Endothelial cell of umbilical vein (primary cell): ENCODE measurements around the gene ASMT. TPM values are rescaled to one million over a fixed set of nuclear protein-coding genes. Genes with fewer than 3 reads are reported as not detected.

ENCODE experiments used
- BruUV-seq: library from RNA; stranded (reverse); fragments of 400-500 nt; replicated peaks from 2 replicates; lab custom pipeline; 2021; lab: Mats Ljungman, UMichigan
- CTCF ChIA-PET: fragments of 300-600, 350-600 bp; sonication (Branson Sonifier 250); formaldehyde crosslinking; loops from one replicate; lab custom pipeline; 2021; ENCODE audit warnings: antibody characterized with exemption, inconsistent platforms; lab: Charles Lee
- POLR2A ChIA-PET: fragments of 300-600, 350-600 bp; sonication (Branson Sonifier 250); formaldehyde crosslinking; loops from one replicate; lab custom pipeline; 2021; ENCODE audit warnings: antibody characterized with exemption, inconsistent platforms; lab: Charles Lee
- DNase-seq: peaks from one replicate; pipeline ENCODE4 v3.0.0-alpha.2; 2011; ENCODE audit warnings: low read depth, low spot score
- FAIRE-seq: peaks from 2 replicates; lab custom pipeline; 2011; peaks lifted over from hg19 to GRCh38; lab: Jason Lieb, UNC
- H2AFZ ChIP-seq: 2 replicates; pipeline ENCODE4 v1.6.0; 2012; ENCODE audit warnings: low read depth, low read length, control low read depth, inconsistent platforms
- H3K27ac ChIP-seq: 2 replicates; pipeline ENCODE4 v1.5.1; 2011; ENCODE audit warnings: low read depth, mild to moderate bottlenecking, control low read depth, low read length, moderate library complexity; ENCODE audit not compliant: insufficient read depth
- H3K27me3 ChIP-seq, 2 experiments: 2 replicates each; pipeline versions ENCODE4 v1.6.0 to v1.6.1; 2011; ENCODE audit warnings: low read length in 2 of 2, mixed read lengths in 1 of 2; ENCODE audit not compliant: control insufficient read depth in 2 of 2, insufficient read depth in 2 of 2
- H3K36me3 ChIP-seq, 2 experiments: 2 replicates in 1 of 2; 3 replicates in 1 of 2; pipeline ENCODE4 v1.5.1; 2011; ENCODE audit warnings: low read length in 2 of 2, mild to moderate bottlenecking in 1 of 2, moderate library complexity in 1 of 2; ENCODE audit not compliant: control insufficient read depth in 2 of 2, insufficient read depth in 2 of 2; ENCODE audit errors: extremely low read depth in 1 of 2
- H3K4me1 ChIP-seq: 3 replicates; pipeline ENCODE4 v1.5.1; 2011; ENCODE audit warnings: mild to moderate bottlenecking, low read length; ENCODE audit not compliant: control insufficient read depth, insufficient read depth; ENCODE audit errors: extremely low read depth
- H3K4me2 ChIP-seq: 2 replicates; pipeline ENCODE4 v1.6.1; 2011; ENCODE audit warnings: low read length, control low read depth, mixed read lengths; ENCODE audit not compliant: insufficient read depth
- H3K4me3 ChIP-seq, 3 experiments: fragments of 200-600 bp in 1 of 3; sonication (generic), shearing (Covaris generic) in 1 of 3; replicated peaks in 1 of 3; 2 replicates each; pipeline ENCODE4 v1.5.1; 2011 to 2016; ENCODE audit warnings: control low read depth in 3 of 3, low read length in 3 of 3, mild to moderate bottlenecking in 2 of 3, inconsistent platforms in 1 of 3, low read depth in 1 of 3, moderate library complexity in 1 of 3; ENCODE audit not compliant: insufficient read depth in 1 of 3
- H3K79me2 ChIP-seq: 2 replicates; pipeline ENCODE4 v1.6.0; 2012; ENCODE audit warnings: low read length, inconsistent platforms; ENCODE audit not compliant: control insufficient read depth, insufficient read depth
- H3K9ac ChIP-seq: replicated peaks from 2 replicates; pipeline ENCODE3; 2011; ENCODE audit warnings: low read length, control low read depth; ENCODE audit not compliant: insufficient read depth; ENCODE audit errors: extremely low read depth
- H3K9me1 ChIP-seq: replicated peaks from 3 replicates; pipeline ENCODE4 v1.6.0; 2011; ENCODE audit warnings: mild to moderate bottlenecking, low read length; ENCODE audit not compliant: control insufficient read depth, insufficient read depth; ENCODE audit errors: extremely low read depth
- H3K9me3 ChIP-seq: replicated peaks from 2 replicates; pipeline ENCODE4 v1.5.1; 2012; ENCODE audit warnings: low read length, inconsistent platforms; ENCODE audit not compliant: control insufficient read depth, insufficient read depth
- H4K20me1 ChIP-seq: replicated peaks from 2 replicates; pipeline ENCODE3; 2011; ENCODE audit warnings: mild to moderate bottlenecking, low read length; ENCODE audit not compliant: control insufficient read depth, insufficient read depth; ENCODE audit errors: extremely low read depth
- EZH2 ChIP-seq: IDR thresholded peaks from 2 replicates; pipeline ENCODE4 v1.6.1; 2012; ENCODE audit warnings: borderline replicate concordance, low read depth, mild to moderate bottlenecking, moderate library complexity, low read length, inconsistent platforms; ENCODE audit not compliant: severe bottlenecking
- FOS ChIP-seq: IDR thresholded peaks from 2 replicates; pipeline ENCODE4 v1.6.1; 2011; ENCODE audit warnings: mild to moderate bottlenecking, low read length, moderate library complexity, borderline replicate concordance; ENCODE audit not compliant: insufficient read depth
- GATA2 ChIP-seq: IDR thresholded peaks from 2 replicates; pipeline ENCODE4 v1.7.0; 2011; ENCODE audit warnings: low read depth, mild to moderate bottlenecking, moderate library complexity, mixed read lengths, low read length; ENCODE audit not compliant: insufficient read length, insufficient read depth
- JUN ChIP-seq: IDR thresholded peaks from 2 replicates; pipeline ENCODE4 v1.6.1; 2011; ENCODE audit warnings: borderline replicate concordance, low read depth; ENCODE audit not compliant: insufficient read length, insufficient read depth
- MYC ChIP-seq: IDR thresholded peaks from one replicate; pipeline ENCODE4 v1.6.1; 2011; ENCODE audit warnings: mild to moderate bottlenecking, low read depth, low read length
- POLR2A ChIP-seq: IDR thresholded peaks from 2 replicates; pipeline ENCODE4 v1.6.1; 2012; ENCODE audit warnings: low read depth, mild to moderate bottlenecking, control low read depth, low read length
- POLR2AphosphoS5 ChIP-seq: IDR thresholded peaks from 2 replicates; pipeline ENCODE4 v1.6.1; 2012; ENCODE audit warnings: low read depth, mild to moderate bottlenecking, control low read depth, low read length, moderate library complexity; ENCODE audit not compliant: insufficient read depth
- dilution Hi-C: fragments of 300-500 bp; cut with MboI; formaldehyde crosslinking; loops from one replicate; pipeline ENCODE4 v1.15.0; 2019; ENCODE audit warnings: low sequenced_read_pairs; ENCODE audit not compliant: extremely low pct_ligation_motif_present
- intact Hi-C: fragments of 100-400 bp; cut with micrococcal nuclease; formaldehyde crosslinking; loops from one replicate; pipeline ENCODE4 v1.10.0; 2022
- polyA plus RNA-seq, 4 experiments: library from polyadenylated mRNA; depleted of rRNA in 3 of 4; stranded (reverse) in 3 of 4; unstranded in 1 of 4; fragments of >200 nt; gene quantifications; 2 replicates each; pipeline versions ENCODE4 v1.2.1 to v1.2.3, GENCODE V29; 2011 to 2012; ENCODE audit warnings: missing spikeins in 1 of 4
- total RNA-seq: library from RNA; stranded (reverse); gene quantifications from 2 replicates; pipeline ENCODE4 v1.2.3, GENCODE V29; 2021
- TF ChIP-seq, protein P1 (sequence below), 2 donors: IDR thresholded peaks; 1 replicate in 1 of 2; 2 replicates in 1 of 2; pipeline ENCODE4 v1.5.1; 2011; ENCODE audit warnings: low read length in 2 of 2, mild to moderate bottlenecking in 2 of 2, moderate library complexity in 2 of 2, control low read depth in 1 of 2, inconsistent platforms in 1 of 2, low read depth in 1 of 2; ENCODE audit not compliant: insufficient read depth in 1 of 2; ENCODE audit errors: extremely low read depth in 1 of 2
- TF ChIP-seq, protein P2 (sequence below): IDR thresholded peaks from 2 replicates; pipeline ENCODE4 v1.6.1; 2011; ENCODE audit not compliant: insufficient read depth, insufficient read length

The ASMT gene
- total and polyA plus RNA-seq, 2 donors (not counting 3 experiments of a cell fraction or from before 2014, with no cell fraction given) = not detected

DNA sequence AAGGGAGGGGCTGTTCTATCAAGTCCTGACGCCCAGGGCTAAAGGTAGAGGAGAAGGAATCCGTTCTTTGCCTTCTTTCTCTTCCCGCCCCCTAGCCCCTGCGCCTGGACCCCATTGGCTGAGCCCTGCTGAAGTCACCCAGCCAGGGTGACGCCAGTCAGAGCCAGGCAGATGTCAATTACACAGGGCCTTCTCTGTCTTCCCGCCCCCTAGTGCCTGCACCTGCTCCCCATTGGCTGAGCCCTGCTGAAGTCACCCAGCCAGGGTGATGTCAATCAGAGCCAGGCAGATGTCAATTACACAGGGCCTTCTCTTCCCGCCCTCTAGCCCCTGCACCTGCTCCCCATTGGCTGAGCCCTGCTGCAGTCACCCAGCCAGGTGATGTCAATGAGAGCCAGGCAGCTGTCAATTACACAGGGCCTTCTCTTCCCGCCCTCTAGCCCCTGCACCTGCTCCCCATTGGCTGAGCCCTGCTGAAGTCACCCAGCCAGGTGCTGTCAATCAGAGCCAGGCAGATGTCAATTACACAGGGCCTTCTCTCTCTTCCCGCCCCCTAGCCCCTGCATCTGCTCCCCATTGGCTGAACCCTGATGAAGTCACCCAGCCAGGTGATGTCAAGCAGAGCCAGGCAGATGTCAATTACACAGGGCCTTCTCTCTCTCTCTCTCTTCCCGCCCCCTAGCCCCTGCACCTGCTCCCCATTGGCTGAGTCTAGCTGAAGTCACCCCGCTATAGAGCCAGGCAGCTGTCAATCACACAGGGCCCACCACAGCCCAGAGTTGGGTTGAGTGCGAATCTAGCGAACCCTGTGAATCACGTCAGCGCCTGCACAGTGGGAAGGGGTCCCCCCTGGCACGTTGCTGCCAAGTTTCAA is 46.4 kb downstream of the ASMT start:
- H3K4me1 ChIP-seq = peaks cover 8% of the 10 kb centered on the region
- no peak overlapping the region for H2AFZ ChIP-seq
- POLR2A ChIA-PET = no interaction called here
- CTCF ChIA-PET = no interaction called here
- H3K4me2 ChIP-seq = no peak overlapping the region
- H3K27ac ChIP-seq = no peak overlapping the region
- H3K9me1 ChIP-seq = no peaks in the 10 kb centered on the region
- no peak for DNase-seq
- H3K4me3 ChIP-seq = no peak overlapping the region
- no peaks in the 10 kb centered on the region for H4K20me1 ChIP-seq
- TF ChIP-seq, protein P1, sequence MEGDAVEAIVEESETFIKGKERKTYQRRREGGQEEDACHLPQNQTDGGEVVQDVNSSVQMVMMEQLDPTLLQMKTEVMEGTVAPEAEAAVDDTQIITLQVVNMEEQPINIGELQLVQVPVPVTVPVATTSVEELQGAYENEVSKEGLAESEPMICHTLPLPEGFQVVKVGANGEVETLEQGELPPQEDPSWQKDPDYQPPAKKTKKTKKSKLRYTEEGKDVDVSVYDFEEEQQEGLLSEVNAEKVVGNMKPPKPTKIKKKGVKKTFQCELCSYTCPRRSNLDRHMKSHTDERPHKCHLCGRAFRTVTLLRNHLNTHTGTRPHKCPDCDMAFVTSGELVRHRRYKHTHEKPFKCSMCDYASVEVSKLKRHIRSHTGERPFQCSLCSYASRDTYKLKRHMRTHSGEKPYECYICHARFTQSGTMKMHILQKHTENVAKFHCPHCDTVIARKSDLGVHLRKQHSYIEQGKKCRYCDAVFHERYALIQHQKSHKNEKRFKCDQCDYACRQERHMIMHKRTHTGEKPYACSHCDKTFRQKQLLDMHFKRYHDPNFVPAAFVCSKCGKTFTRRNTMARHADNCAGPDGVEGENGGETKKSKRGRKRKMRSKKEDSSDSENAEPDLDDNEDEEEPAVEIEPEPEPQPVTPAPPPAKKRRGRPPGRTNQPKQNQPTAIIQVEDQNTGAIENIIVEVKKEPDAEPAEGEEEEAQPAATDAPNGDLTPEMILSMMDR (IDR thresholded peaks at IDR 0.05; ENCODE audit: extremely low read depth in 1 of 2, insufficient read depth in 1 of 2, low read depth in 1 of 2, low read length in 2 of 2) = no peak
- H3K9ac ChIP-seq = no peak overlapping the region
- dilution Hi-C loops = loop anchor here (25.0 kb wide), 1 partner anchor 926 kb away; no protein-coding TSS in a partner anchor
- H3K9me3 ChIP-seq = no peaks in the 10 kb centered on the region
- no peak for FAIRE-seq
- intact Hi-C loops = no loop called here
- no peaks in the 10 kb centered on the region for H3K36me3 ChIP-seq
- no peaks in the 10 kb centered on the region for H3K27me3 ChIP-seq
- BruUV-seq = no TSS peak
- no peaks in the 10 kb centered on the region for H3K79me2 ChIP-seq

DNA sequence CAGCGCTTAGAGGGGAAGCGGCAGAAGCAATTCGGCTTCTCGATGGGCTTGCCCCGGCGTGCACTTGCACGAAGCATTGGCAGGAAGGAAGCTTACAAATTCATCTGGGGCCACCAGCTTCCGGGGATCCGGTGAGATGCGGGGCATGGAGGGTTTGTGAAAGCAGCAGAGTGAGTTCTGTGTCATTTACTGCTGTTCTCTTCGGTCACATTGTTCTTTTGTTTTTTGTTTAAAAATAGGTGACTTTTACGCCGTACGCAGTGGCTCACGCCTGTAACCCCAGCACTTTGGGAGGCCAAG is 47.0 kb downstream of the ASMT start:
- peaks cover 8% of the 10 kb centered on the region for H3K4me1 ChIP-seq
- H3K9me1 ChIP-seq = no peaks in the 10 kb centered on the region
- H3K9me3 ChIP-seq = no peaks in the 10 kb centered on the region
- no peak overlapping the region for H3K9ac ChIP-seq
- BruUV-seq = no TSS peak
- H4K20me1 ChIP-seq = no peaks in the 10 kb centered on the region
- dilution Hi-C loops (loop anchor here (25.0 kb wide), 1 partner anchor 925 kb away; no protein-coding TSS in a partner anchor), intact Hi-C loops (no loop called here)
- H3K4me2 ChIP-seq = no peak overlapping the region
- FAIRE-seq = no peak
- H3K79me2 ChIP-seq = no peaks in the 10 kb centered on the region
- H3K4me3 ChIP-seq = no peak overlapping the region
- TF ChIP-seq, protein P2, sequence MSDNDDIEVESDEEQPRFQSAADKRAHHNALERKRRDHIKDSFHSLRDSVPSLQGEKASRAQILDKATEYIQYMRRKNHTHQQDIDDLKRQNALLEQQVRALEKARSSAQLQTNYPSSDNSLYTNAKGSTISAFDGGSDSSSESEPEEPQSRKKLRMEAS = no peak
- TF ChIP-seq JUN (no peak), EZH2 (no peak), MYC (no peak), GATA2 (no peak), POLR2AphosphoS5 (no peak), POLR2A (no peak), FOS (no peak)
- TF ChIP-seq, protein P1 (IDR thresholded peaks at IDR 0.05; ENCODE audit: extremely low read depth in 1 of 2, insufficient read depth in 1 of 2, low read depth in 1 of 2, low read length in 2 of 2) = no peak
- POLR2A ChIA-PET = no interaction called here
- H2AFZ ChIP-seq = no peak overlapping the region
- no peaks in the 10 kb centered on the region for H3K27me3 ChIP-seq
- no peak overlapping the region for H3K27ac ChIP-seq
- CTCF ChIA-PET = no interaction called here
- no peaks in the 10 kb centered on the region for H3K36me3 ChIP-seq
- DNase-seq = no peak
